HG03135 (cell line): ENCODE measurements around the gene SEC14L1.
"Not testable (repeated sequence)": the region's sequence is repeated elsewhere in the genome, so short reads cannot be mapped to it uniquely, and the experiment has no call there.

ENCODE experiments used
- ATAC-seq: cut with Tn5 transposase; IDR thresholded peaks from one replicate; pipeline ENCODE4 v1.9.1; 2021; ENCODE audit warnings: mild to moderate bottlenecking, moderate library complexity; ENCODE audit not compliant: unreplicated experiment

The SEC14L1 gene

DNA sequence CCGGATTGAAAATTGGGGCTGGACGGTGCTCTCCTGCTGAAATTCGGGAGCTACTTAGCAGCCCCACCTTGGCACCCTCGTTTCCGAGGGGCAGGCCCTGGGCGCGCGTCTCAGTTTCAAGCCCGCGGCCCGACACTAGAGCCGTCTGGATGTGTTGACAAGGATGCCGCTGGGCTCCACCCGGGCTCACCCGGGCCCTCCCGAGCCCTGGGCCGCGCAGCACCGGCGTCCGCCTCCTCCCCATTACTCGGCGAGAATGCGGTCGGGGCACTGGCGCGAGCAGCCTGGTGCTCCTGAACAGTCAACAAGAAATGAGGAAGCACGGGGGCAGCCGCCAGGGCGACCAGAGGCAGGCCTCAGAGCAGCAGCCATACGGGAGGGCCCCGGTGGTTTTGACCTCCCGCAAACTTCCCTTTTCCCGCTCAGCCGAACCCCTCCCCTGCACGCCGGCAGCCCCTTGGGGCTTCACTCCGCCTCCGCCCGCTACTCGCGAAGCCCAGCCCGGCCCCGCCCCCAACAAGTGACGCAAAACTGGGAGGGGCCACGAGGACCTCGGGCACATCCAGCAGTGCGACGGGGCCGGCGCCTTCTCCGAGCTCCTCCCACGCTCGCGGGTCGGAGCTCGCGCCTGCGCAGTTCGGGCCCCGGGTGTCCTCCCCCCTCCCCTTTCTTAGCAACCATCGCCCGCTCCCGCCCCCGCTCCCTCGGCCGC is 447 bp upstream of the SEC14L1 start:
- peak; percentile 82 for ATAC-seq

DNA sequence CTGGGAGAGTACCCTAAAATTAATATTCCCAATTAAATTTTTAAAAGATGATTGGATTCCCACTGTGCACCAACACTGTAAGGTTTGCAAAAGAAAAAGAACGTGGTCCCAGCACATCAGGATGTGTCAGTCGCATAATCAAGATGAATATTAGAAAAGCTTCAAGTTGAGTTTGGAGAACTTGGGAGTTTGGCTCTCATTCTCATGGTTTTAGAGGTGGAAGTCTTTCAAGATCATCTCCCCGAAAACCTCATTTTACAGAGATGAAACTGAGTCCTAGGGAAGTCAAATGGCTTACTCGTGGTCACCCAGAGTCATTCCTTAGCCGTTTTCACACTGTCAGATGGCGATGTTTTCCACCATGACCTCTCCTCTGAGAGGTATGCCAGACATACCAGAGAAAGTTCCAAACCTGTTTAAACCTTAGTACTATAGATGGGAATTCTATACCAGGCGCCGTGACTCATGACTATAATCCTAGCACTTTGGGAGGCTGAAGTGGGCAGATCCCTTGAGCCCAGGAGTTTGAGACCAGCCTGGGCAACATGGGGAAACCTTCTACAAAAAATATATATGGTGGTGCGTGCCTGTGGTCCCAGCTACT is 1.2 kb downstream of the SEC14L1 start:
- ATAC-seq: no peak

DNA sequence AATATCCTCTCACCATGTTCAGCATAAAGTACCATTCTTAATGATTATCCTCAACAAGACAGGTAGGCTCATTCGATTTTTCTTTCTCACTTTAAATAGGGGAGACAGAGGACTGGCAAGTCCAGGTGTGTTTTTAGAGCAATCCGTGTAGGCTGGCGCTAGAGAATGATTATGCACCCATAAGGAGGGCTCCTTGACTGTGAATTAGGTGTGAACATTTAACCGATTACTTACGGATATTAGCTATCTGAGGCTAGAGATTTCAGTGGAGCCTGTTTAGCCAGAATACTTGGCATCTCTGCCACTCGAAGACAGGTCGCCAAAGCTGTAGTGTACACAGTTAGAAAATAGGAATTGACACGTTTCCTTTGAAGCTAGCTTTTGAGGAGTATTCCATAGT is 1.9 kb downstream of the SEC14L1 start:
- ATAC-seq: no peak

DNA sequence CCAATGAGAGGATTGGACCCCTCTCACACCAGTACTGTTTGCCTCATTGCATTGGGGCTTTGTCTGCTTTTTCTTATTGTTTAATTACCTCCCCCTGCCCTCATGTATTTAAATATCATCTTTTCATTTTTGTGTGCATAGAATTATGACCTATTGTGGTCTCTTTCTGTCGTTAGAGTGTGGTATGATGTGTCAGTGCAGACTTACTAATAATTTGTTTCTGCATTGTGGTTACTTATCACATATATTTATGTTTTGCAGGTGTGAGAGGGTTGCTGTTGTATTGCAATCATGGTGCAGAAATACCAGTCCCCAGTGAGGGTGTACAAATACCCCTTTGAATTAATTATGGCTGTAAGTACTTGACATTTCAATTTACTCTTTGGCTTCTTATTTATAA is 2.5 kb downstream of the SEC14L1 start:
- ATAC-seq: no peak

DNA sequence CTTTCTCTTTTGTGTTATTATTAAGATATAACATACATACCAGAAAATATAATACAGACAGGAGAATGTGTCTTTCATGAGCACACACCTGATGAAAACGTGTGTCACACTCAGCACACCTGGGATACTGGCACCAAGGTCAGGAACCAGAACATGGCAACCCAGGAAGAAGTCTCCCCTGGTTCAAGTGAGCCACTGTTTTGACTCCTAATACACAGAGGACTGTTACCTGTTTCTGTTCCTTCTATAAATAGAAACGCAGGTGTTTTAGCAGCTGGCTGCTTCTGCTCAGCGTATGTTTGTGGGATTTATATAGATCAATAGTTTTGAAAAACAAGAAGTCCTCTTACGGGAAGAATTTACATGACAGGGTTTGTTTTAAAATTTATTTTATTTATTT is 3.5 kb downstream of the SEC14L1 start:
- no peak for ATAC-seq

DNA sequence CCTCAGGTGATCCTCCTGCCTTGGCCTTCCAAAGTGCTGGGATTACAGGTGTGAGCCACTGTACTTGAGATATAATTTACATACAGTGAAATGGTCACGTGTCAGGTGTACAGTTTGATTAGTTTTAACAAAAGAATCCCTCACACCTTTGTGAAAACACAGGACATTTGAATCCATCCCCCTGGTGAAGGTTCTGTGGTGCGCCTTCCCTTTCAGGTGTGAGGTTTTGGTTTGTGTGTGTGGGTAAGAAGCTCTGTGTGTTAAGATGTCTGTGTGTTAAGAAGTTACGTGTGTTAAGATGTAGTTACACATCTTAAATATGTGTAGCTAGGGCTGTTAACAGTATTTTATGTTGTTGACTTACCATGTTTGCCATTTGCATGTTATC is 4.4 kb downstream of the SEC14L1 start:
- ATAC-seq: no peak

DNA sequence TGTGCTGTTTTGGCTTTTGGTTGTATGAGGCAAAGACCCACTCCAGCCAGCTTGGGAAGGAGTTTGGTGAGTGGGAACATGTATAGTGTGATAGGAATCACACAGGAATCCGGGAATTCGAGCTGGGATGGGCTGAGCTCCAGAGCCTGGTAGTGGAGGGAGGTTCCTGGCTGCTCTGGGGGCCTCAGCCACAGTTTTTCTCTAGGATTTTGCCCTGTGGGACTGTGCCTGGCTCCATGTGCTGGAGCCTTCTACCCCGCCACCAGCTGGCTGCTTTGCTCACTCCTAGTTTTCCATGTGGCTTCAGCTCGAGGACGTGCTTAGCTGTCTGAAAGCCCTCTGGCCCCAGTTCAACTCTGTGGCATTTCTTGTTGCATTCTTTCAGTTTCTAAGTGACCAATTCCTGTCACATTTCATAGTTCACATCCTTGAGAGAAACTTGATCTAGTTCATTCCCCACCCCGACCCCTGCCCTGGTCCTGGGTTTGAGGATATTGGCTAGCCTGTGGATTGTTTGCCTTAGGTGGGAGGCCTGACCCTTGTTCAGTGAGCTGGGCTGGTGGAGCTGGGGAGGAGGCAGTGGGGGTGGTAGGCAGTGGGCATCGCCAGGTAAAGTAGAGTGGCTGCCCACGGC is 5.0 kb downstream of the SEC14L1 start:
- no peak for ATAC-seq

DNA sequence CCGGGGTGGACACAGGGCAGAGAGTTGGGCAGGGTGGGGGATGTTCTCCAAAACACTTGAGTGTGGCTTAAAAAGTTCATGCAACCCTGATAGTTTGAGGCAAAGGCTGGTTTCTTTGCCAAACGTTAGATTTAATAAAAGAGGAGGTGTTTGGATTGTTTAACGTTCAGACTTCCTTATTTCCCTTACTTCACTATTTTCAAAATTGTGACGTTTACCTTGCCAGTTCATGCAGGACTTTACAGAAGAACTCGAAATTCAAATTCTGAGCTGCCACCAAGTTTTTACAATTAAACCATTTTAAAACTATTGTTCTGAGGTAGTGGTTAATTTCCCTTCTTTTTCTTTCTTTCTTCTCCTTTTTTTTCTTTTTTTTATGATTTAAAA is 5.5 kb downstream of the SEC14L1 start:
- no peak for ATAC-seq

DNA sequence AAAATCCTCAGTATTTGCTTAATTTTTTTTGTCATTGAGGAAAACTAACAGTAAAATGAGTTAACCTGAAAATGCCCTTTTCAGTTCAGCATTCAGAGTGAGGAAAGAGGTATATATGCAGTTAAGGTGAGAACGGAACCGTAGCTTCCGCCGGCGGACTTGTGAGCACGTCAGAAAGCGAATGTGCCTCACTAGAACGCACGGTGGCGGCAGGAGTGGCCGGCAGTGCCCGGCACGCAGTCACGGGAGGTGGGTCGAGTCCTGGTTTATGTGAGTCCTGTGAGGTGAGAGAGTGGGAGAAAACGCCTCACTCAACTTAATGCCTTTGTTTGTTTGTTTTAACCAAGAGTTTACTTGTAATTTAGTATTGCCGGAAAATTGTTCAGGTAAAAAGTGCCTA is 6.1 kb downstream of the SEC14L1 start:
- no peak for ATAC-seq

DNA sequence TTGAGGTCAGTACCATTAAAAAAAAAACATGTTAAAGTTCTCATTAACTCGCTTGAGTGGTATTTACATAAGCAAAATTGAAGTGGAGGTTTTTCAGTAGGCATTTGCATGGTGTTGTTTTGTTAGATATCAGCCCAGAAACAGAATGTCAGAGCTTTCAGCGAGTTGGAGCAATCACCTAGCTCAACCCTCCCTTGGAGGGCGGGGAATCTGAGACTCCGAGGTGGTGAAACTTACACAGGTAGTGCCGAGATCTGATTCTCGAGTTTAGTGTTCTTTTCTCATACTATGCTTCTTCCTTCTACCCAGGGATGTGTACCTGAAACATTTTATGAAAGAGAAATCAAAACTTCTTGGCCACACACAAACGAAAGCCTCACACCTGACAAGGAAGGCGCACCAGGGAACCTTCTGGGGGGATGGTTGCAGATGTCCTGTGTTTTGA is 6.6 kb downstream of the SEC14L1 start:
- no peak for ATAC-seq

DNA sequence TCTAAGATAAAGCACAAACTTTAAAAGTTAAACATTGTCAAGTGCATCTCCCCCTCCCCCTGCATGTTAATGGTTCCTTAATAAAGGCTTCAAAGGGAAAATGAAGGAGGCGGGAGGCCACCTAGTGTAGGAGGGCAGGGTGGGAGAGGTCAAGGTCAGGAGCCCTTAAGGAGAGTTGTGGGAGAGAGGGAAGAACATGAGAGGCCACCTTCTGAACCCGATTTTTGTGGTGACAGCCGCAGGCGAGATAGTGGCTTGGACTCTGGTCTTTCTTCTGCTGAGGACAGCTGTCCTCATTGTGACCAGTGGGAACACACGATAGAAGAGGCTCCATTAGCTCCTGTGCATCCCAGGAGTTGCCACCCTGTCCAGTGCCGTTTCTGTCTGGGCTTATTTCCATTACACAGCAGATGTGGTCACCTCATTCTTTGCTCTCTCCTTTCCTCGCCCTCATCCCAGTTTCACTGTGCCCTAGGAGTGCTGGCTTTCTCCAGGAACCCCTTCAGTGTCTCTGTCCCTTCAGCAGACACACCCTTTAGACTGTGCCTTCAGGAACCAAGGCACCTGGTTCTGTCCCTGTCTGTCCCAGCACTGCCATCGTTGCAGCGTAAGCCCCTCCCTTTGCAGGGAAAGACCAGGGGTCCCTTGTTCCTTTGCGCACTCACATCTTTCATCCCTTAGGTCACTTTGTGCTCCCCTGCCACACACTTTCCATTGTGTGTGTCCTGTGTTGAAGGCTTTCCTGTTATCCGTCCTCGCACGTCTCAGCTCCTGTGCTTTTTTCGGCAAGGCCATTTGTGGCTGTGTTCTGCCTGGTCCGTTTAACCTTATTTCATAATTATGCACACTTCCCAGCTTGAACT is 7.5 kb downstream of the SEC14L1 start:
- no peak for ATAC-seq

DNA sequence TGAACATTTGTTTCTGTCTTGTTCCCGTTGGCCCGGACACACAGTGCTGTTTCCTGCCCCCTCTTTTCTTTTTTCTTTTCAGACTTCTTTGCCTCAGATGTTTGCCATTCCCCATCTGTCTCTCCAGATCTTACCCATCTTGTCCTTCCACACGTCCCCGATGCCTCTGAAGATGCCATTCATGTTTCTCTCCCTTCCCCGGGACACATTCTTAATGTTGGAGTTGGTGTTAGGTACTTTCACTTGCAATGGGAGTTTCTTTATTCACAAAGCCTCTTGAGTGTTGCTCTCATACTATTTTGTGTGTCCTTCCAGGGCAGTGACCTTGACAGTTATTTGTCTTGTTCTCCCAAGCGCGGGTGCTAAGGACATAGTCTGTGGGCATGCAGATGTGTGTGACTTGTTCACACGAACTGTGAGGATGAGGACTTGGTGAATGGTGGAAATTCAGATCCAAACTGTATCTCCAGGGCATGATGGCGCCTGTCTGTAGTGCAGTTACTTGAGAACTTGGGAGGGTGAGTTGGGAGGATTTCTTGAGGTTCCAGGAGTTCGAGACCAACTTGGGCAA is 8.3 kb downstream of the SEC14L1 start:
- no peak for ATAC-seq

DNA sequence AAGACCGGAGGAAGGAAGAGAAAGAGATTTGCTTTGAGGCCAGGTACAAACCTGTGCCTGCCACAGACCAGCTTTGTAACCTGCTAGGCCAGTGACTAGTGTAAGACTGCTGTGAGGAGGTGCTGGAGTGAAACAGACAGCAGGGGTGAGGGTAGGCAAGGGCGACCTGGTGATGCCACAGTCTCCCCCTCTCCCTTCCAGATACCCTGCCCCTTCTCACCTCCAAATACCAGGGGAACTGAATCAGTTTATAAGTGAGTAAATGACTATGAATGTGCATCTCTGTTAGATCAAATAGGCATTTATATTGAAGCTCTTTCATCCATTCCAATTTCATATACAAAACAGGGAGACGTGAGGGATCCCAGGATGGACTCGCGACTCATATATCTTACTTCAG is 9.4 kb downstream of the SEC14L1 start:
- no peak for ATAC-seq

DNA sequence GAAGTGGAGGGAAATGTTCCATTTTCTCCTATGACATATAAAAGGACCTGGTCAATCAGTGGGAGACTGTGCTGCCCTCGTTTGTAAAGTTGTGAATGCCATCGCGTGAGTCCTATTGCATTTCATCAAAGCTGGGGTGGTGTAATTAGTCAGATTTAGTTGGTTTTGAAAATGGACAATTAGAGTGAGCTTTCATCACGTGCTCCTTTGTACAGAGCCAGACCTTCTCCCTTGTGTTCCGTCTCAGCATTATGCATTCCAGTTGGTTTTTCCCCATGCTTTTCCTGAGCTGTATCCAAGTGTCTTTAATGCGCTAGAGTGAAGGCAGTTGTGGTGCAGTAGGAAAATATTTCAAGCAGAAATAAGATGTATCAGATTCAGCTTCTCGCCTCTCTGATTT is 10.4 kb downstream of the SEC14L1 start:
- ATAC-seq: no peak

DNA sequence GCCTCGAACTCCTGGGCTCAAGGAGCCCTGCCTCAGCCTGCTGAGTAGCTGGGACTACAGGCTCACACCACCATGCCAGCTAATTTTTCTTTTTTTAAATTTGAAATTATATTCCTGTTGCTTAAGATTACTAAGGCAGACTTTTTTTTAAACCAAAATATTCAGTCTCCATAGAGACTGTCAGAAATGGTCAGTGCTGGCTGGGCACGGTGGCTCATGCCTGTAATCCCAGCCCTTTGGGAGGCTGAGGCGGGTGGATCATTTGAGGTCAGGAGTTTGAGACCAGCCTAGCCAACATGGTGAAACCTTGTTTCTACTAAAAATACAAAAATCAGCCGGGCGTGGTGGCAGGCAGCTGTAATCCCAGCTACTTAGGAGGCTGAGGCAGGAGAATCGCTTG is 11.3 kb downstream of the SEC14L1 start:
- ATAC-seq: not testable (repeated sequence)

DNA sequence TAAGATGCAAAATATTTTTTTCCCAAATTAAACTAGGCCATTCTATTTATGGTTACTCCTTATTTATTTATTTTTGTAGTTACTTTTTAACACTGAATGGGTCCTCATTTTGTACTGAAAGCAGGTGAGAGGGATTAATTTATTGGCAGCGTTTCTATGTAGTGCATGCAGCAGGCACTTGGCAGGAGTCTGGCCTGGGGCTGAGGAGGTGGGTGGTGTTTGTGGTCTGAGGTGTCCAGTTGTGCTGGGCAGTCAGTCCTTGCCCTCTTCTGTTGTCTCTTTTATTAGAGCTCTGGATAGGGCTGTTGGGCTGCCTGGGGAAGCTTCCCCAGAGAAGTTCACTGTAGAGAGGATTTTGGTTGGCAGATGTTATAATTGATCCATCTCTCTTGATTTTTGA is 12.7 kb downstream of the SEC14L1 start:
- no peak for ATAC-seq

DNA sequence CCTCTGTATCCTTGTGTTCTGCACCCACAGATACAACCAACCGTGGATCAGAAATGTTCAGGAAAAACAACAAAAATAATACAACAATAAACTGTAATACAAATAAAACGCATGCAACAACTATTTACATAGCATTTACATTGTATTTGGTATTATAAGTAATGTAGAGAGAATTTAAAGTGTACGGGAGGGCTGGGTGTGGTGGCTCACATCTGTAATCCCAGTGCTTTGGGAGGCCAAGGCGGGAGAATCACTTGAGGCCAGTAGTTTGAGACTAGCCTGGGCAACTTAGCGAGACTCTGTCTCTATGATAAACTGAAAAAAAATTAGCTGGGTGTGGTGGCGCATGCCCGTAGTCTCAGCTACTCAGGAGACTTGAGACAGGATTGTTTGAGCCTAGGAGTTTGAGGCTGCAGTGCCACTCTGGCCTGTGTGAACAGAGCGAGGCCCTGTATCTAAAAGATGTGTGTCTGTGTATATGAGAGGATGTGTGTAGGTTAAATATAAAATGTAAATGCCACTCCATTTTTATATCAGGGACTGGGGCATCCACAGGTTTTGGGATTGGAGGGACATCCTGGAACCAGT is 13.3 kb downstream of the SEC14L1 start:
- no peak for ATAC-seq

DNA sequence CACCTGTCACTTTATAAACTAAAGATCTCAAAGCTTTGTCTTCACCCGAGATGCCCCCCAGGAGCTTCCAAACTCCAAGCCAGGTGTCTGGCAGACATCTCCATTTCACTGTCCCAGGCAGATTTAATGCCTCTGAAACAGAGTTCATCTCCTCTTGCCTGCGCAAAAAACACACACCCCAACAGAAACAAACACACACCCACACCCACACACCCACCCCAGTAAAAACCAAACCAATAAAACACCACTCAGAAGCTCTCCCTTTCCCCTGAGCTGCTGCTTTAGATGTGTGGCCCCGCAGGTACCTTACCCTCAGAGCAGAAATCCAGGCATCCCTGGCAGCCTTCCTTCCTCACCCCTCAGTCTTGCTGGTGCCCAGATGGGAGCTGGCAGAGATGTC is 14.4 kb downstream of the SEC14L1 start:
- no peak for ATAC-seq

DNA sequence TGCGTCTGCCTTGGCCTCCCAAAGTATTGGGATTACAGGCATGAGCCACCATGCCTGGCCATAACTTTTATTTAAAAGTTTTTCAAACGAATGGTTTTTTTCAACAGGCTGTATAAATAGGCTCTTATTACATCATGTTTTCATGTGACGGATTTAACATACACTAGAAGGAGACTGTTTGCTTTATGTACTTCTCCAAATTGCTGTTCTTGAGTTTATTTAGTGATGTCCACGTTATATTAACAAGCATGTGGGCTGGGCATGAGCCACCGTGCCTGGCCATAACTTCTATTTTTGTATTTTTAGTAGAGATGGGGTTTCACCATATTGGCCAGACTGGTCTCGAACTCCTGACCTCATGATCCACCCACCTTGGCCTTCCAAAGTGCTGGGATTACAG is 17.0 kb downstream of the SEC14L1 start:
- not testable (repeated sequence) for ATAC-seq

DNA sequence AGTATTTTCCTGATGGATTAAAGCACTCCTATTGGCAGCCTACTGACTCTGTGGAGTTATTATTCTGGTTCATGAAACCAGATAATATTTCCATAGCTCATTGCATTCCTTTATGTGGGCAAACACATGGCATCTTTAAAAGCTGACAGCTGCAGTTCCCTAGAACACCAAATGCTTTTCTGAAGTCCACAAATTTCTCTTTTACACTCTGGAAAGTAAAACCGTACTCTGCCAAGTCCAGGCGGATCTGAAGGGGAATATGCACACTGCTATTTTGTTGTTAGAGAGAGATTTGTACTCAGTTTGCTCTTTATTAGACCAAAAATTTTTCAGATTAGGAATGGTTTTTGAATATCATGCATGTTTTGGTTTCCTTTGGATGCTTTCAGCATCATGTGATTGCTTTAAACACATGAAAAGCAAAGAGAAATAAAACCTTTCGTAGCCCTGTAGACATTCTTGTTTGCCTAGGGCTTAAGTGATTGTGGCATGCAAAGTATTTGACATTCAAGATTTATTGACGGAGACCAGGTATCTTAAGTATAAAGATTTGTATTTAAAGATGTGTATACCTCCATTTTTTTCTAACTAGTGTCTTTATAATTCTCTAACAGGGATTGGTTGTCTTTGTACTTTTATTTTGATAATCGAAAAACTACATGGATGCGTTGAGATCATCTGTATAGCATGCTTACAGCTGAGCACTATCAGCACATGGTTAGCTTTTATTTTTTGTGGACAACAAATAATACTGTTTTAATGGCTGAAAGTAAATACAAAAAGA is 19.5 kb downstream of the SEC14L1 start:
- ATAC-seq: no peak
